Measurements from ENCODE around the gene CDK19. TPM values are rescaled to one million over a fixed set of nuclear protein-coding genes. Genes with fewer than 3 reads are reported as not detected.

CDK19 gene
- total RNA-seq, 1 donor from 2014 or later, result 21.8 TPM

DNA sequence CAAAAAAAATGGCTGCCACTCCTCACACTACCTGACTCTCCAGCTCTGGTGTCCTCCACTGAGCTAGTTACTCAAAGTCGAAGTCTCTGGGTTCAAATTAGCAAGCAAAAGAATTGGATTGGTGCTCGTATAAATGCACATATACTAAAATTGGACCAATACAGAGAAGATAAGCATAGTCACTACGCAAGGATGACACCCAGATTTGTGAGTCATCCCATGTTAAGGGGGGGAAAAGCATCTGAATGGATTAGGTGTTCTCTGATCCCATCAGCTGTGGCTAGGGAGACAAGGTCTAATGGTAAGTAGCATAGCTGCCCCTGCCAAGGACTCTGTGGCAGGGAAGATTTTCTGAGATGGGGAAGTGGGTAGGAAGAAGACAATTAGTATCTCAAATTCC, 41.0 kb upstream of the CDK19 start:
- no peaks in the 10 kb centered on the region for H3K27me3 Mint-ChIP-seq (ENCODE audit: low read depth, unreplicated experiment)
- no peak overlapping the region for H3K4me3 ChIP-seq (ENCODE audit: insufficient read depth, low read depth, low read length)
- no peak overlapping the region for H3K4me2 ChIP-seq (ENCODE audit: low read length)
- H3K4me3 Mint-ChIP-seq (ENCODE audit: unreplicated experiment), result no peak overlapping the region
- DNase-seq (ENCODE audit: low read depth), result no peak
- no peak for FAIRE-seq
- H2AFZ ChIP-seq (ENCODE audit: low read depth, low read length), result no peak overlapping the region
- H3K36me3 Mint-ChIP-seq (ENCODE audit: low read depth, unreplicated experiment), result peaks cover 1% of the 10 kb centered on the region
- no peaks in the 10 kb centered on the region for H3K9me3 Mint-ChIP-seq (ENCODE audit: unreplicated experiment)
- no peak overlapping the region for H3K9ac ChIP-seq (ENCODE audit: low read length)
- H3K4me1 Mint-ChIP-seq (ENCODE audit: low read depth, unreplicated experiment), result no peaks in the 10 kb centered on the region
- no peaks in the 10 kb centered on the region for H3K27me3 ChIP-seq (ENCODE audit: insufficient read depth, low read length)
- H3K27ac ChIP-seq (ENCODE audit: low read depth, low read length), result no peak overlapping the region
- no peaks in the 10 kb centered on the region for H3K36me3 ChIP-seq (ENCODE audit: insufficient read depth, low read length)
- H3K27ac Mint-ChIP-seq (ENCODE audit: unreplicated experiment), result no peak overlapping the region
- no peak for TF ChIP-seq EZH2 (IDR thresholded peaks at IDR 0.05; ENCODE audit: insufficient read depth, low read length)
- TF ChIP-seq, protein P1, sequence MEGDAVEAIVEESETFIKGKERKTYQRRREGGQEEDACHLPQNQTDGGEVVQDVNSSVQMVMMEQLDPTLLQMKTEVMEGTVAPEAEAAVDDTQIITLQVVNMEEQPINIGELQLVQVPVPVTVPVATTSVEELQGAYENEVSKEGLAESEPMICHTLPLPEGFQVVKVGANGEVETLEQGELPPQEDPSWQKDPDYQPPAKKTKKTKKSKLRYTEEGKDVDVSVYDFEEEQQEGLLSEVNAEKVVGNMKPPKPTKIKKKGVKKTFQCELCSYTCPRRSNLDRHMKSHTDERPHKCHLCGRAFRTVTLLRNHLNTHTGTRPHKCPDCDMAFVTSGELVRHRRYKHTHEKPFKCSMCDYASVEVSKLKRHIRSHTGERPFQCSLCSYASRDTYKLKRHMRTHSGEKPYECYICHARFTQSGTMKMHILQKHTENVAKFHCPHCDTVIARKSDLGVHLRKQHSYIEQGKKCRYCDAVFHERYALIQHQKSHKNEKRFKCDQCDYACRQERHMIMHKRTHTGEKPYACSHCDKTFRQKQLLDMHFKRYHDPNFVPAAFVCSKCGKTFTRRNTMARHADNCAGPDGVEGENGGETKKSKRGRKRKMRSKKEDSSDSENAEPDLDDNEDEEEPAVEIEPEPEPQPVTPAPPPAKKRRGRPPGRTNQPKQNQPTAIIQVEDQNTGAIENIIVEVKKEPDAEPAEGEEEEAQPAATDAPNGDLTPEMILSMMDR (IDR thresholded peaks at IDR 0.05; ENCODE audit: insufficient read depth, low read depth, low read length), result no peak
- H3K79me2 ChIP-seq (ENCODE audit: insufficient read depth, low read length), result no peaks in the 10 kb centered on the region
- no peaks in the 10 kb centered on the region for H4K20me1 ChIP-seq (ENCODE audit: insufficient read depth, low read length)
- H3K9me3 ChIP-seq (ENCODE audit: insufficient read depth, low read depth, low read length), result no peaks in the 10 kb centered on the region
- H3K4me1 ChIP-seq (ENCODE audit: insufficient read depth, low read length), result no peaks in the 10 kb centered on the region

- H3K4me2 ChIP-seq (ENCODE audit: low read length), result no peak overlapping the region
- Mint-ChIP-seq H3K4me1 (ENCODE audit: low read depth, unreplicated experiment) (no peaks in the 10 kb centered on the region), H3K4me3 (ENCODE audit: unreplicated experiment) (no peak overlapping the region), H3K27me3 (ENCODE audit: low read depth, unreplicated experiment) (no peaks in the 10 kb centered on the region), H3K36me3 (ENCODE audit: low read depth, unreplicated experiment) (no peaks in the 10 kb centered on the region), H3K27ac (ENCODE audit: unreplicated experiment) (no peak overlapping the region), H3K9me3 (ENCODE audit: unreplicated experiment) (no peaks in the 10 kb centered on the region)
- H3K9me3 ChIP-seq (ENCODE audit: insufficient read depth, low read depth, low read length), result no peaks in the 10 kb centered on the region
- H3K4me3 ChIP-seq (ENCODE audit: insufficient read depth, low read depth, low read length), result no peak overlapping the region
- H3K36me3 ChIP-seq (ENCODE audit: insufficient read depth, low read length), result no peaks in the 10 kb centered on the region
- no peak for FAIRE-seq
- H4K20me1 ChIP-seq (ENCODE audit: insufficient read depth, low read length), result no peaks in the 10 kb centered on the region
- H3K27ac ChIP-seq (ENCODE audit: low read depth, low read length), result no peak overlapping the region
- TF ChIP-seq, protein P1 (IDR thresholded peaks at IDR 0.05; ENCODE audit: insufficient read depth, low read depth, low read length), result no peak
- no peak for TF ChIP-seq EZH2 (IDR thresholded peaks at IDR 0.05; ENCODE audit: insufficient read depth, low read length)
- H3K27me3 ChIP-seq (ENCODE audit: insufficient read depth, low read length), result no peaks in the 10 kb centered on the region
- H3K9ac ChIP-seq (ENCODE audit: low read length), result no peak overlapping the region
- no peak overlapping the region for H2AFZ ChIP-seq (ENCODE audit: low read depth, low read length)
- H3K4me1 ChIP-seq (ENCODE audit: insufficient read depth, low read length), result no peaks in the 10 kb centered on the region
- H3K79me2 ChIP-seq (ENCODE audit: insufficient read depth, low read length), result no peaks in the 10 kb centered on the region
- no peak for DNase-seq (ENCODE audit: low read depth)
Measured at GRCh38 chr6:110853754-110854477, 38.6 kb upstream of the CDK19 start.

DNA sequence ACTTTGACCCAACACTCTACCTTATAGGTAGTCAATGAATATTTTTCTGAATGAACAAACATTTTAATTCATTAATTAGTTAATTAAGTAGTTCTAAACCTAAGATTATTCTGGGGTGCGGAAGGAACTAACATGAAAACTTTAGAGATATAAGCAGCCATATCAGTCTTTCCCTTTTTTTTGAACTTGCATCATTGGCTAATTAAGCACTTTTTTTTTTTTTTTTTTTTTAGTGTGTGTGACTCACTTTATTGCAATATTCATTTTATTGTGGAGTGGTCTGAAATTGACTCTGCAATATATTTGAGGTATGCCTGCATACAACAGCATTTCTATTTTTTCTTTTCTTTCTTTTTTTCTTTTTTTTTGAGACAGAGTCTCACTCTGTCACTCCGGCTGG, 37.5 kb upstream of the CDK19 start:
- no peak for DNase-seq (ENCODE audit: low read depth)
- no peaks in the 10 kb centered on the region for H3K4me1 Mint-ChIP-seq (ENCODE audit: low read depth, unreplicated experiment)
- no peak overlapping the region for H3K27ac Mint-ChIP-seq (ENCODE audit: unreplicated experiment)
- H3K36me3 Mint-ChIP-seq (ENCODE audit: low read depth, unreplicated experiment), result no peaks in the 10 kb centered on the region
- H3K27me3 Mint-ChIP-seq (ENCODE audit: low read depth, unreplicated experiment), result no peaks in the 10 kb centered on the region
- no peak for FAIRE-seq
- Histone ChIP-seq H3K27me3 (ENCODE audit: insufficient read depth, low read length) (no peaks in the 10 kb centered on the region), H4K20me1 (ENCODE audit: insufficient read depth, low read length) (no peaks in the 10 kb centered on the region), H3K36me3 (ENCODE audit: insufficient read depth, low read length) (no peaks in the 10 kb centered on the region), H3K9ac (ENCODE audit: low read length) (no peak overlapping the region), H3K27ac (ENCODE audit: low read depth, low read length) (no peak overlapping the region), H3K9me3 (ENCODE audit: insufficient read depth, low read depth, low read length) (no peaks in the 10 kb centered on the region), H3K4me3 (ENCODE audit: insufficient read depth, low read depth, low read length) (no peak overlapping the region), H3K4me1 (ENCODE audit: insufficient read depth, low read length) (no peaks in the 10 kb centered on the region), H3K79me2 (ENCODE audit: insufficient read depth, low read length) (no peaks in the 10 kb centered on the region), H3K4me2 (ENCODE audit: low read length) (no peak overlapping the region), H2AFZ (ENCODE audit: low read depth, low read length) (no peak overlapping the region)
- no peak for TF ChIP-seq EZH2 (IDR thresholded peaks at IDR 0.05; ENCODE audit: insufficient read depth, low read length)
- TF ChIP-seq, protein P1 (IDR thresholded peaks at IDR 0.05; ENCODE audit: insufficient read depth, low read depth, low read length), result no peak
- H3K9me3 Mint-ChIP-seq (ENCODE audit: unreplicated experiment), result no peaks in the 10 kb centered on the region
- no peak overlapping the region for H3K4me3 Mint-ChIP-seq (ENCODE audit: unreplicated experiment)

All from astrocyte (in vitro differentiated cells and primary cell).